Forelimb muscle (tissue), 1 donor: ENCODE data around the gene SLC24A4. TPM values are rescaled to one million over a fixed set of nuclear protein-coding genes. Genes with fewer than 3 reads are reported as not detected.

Experiments used
- DNase-seq: peaks from one replicate; pipeline ENCODE4 v3.0.0-alpha.2; 2013; ENCODE audit warnings: low read depth
- polyA plus RNA-seq: library from polyadenylated mRNA; unstranded; fragments of 120-200 nt; gene quantifications from one replicate; pipeline ENCODE4 v1.2.1, GENCODE V29; 2013; ENCODE audit not compliant: insufficient read length

The SLC24A4 gene
- polyA plus RNA-seq, 1 donor = 2.1 TPM

- DNase-seq = no peak
Measured at GRCh38 chr14:92316937-92317336, 6.0 kb upstream of the SLC24A4 start.

- DNase-seq = no peak
Measured at GRCh38 chr14:92317511-92317910, 5.5 kb upstream of the SLC24A4 start.

- no peak for DNase-seq
Measured at GRCh38 chr14:92321701-92322100, 1.3 kb upstream of the SLC24A4 start.

GRCh38 chr14:92322516-92322915, 449 bp upstream of the SLC24A4 start:
- DNase-seq = no peak

GRCh38 chr14:92323916-92324818, 1.2 kb downstream of the SLC24A4 start:
- DNase-seq = no peak

GRCh38 chr14:92325835-92326234, 2.9 kb downstream of the SLC24A4 start:
- no peak for DNase-seq

GRCh38 chr14:92328664-92329255, 5.8 kb downstream of the SLC24A4 start:
- no peak for DNase-seq

DNA sequence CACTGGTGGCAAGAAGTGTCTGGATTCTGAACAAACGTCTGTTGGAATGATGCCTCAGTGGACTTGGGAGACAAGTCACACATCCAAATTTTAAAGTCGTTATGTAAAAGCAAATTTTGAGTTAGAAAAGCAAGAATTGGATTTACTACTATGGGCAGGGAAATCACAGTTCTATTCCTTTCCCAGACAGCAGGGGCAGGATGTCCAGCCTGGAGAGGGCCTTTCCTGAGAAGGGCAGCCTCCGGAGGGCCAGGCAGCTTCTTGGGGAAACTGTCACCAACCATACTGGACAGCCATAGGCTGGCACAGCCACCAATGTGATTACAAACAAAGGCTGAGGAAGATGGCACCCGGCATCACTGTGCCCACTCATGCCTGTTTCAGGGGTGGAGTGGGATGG, 11.1 kb downstream of the SLC24A4 start:
- DNase-seq = no peak

- no peak for DNase-seq
Measured at GRCh38 chr14:92336363-92336762, 13.4 kb downstream of the SLC24A4 start.

GRCh38 chr14:92339426-92339825, 16.5 kb downstream of the SLC24A4 start:
- DNase-seq = no peak

DNA sequence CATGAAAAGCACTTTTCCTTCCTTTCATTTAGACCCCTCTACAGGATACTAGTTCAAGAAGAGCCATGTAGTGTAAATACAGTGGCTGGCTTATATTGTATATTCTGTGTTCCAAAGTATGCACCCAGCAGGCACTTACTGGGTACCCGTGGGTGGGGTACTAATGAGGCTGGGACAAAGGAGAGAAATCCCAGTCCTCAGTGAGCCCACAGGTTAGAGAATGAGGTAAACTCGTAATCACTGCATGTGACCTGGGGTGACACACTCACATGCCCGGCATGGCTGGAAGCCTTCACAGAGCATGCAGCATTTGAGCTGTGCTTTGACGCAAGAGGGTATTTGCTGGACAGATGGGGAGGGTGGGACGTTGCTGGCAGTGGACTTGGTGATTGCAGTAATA, 17.1 kb downstream of the SLC24A4 start:
- no peak for DNase-seq

DNA sequence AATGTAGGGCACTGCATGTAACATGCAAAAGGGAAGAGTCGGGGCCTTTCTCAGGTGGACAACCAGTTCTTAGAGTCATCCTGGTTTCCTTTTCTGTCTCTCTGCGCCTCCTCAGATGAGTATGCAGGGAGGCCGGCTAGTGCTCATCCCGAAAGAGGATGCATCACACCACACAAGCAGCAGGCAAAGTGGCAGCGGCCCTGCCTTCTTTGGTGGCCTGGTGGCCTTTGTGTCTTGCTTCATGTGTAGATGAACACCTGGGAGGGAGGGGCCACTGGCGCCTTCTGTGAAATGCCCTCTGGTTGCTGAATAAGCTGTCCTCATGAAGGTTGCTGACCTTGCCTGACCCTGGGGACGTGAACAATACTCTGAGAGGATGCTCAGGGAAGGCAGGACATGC, 18.0 kb downstream of the SLC24A4 start:
- no peak for DNase-seq

DNA sequence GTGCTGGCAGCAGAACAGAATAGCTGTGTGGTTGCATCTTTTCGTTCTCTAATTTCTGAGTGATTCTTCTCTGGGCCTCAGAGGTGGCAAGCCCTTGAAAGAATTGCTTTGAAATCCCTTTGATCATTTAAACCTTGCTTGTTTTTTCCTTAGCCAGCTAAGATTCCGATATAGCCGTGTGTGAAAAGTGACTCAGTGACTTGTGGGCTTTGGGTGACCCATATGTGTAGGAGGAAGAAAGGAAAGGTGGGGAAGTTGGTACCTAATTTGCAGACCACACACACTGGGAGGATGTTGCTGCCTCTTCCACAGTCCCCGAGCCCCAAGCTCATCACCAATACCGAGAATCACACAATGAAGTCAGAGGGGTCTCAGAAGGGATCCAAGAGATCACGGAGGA, 18.8 kb downstream of the SLC24A4 start:
- no peak for DNase-seq

GRCh38 chr14:92348154-92348553, 25.2 kb downstream of the SLC24A4 start:
- no peak for DNase-seq

DNA sequence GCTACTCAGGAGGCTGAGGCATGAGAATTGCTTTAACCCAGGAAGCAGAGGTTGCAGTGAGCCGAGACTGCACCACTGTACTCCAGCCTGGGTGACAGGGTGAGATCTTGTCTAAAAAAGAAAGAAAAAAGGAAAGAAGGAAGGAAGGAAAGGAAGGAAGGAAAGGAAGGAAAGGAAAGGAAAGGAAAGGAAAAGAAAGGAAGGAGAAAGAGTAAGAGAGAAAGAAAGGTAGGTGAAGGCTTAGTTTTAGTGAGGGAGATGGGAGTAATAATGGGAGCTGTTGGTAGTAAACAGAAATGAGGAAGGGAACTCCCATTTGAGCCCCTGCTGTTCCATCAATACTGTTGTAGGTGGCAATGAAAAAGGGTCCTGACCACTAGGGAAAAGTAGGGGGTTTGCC, 28.8 kb downstream of the SLC24A4 start:
- DNase-seq = no peak

DNA sequence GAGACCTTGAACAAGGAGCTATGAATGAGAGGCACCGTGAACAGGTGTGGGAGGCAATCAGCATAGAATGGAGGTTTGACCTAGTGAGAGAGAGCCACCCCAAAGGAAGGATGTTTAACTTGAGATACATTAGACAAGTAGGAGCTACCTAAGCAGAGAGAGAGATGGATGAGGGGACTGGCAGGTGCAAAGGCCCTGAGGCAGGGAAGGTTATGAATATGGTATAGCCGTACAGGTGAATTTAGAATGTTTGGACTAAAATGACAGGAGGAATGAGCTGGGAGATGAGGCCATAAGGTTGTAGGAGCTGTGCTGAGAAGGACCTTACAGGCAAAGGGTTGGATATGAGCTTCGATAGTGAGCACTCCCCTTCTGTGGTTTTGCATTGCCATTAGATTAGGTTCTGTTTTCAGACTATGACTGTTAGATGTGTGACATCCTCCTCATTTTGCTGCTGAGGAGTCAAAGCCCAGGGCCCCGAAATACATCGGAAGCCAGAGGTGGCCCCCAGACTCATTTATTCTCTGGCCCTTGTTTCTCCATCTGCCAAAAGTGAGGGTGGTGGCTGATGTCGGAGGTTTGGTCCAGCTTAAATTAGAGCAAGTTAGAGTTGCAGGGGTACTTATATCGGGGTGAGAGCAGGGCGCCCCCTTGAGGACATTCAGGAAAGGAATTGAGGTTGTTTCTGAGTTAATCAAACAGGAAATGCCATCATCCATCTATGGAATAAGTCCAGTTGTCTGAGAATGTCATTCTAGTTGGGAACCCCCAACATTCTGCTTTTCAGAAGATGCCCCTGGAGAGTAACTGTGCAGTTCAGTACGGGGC, 29.4 kb downstream of the SLC24A4 start:
- DNase-seq = no peak

DNA sequence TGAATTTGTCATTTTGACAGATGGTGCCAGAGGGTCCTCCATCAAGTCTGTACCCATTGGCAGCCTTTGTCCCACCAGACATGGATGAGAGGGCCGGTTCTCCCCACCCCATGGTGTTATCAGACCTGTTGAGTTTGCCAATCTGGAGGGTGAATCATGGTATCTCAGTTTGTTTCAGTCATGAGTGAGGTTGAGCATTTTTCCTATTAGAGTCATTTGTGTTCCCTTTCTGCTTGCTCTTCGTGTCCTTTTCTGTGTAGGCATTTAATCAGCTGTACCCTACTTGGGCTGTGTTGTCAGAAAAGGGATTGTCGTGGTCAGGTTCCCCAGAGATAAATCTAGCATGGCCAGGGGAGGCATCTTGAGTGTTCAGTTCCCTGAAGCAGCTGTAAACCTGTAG, 30.5 kb downstream of the SLC24A4 start:
- no peak for DNase-seq

DNA sequence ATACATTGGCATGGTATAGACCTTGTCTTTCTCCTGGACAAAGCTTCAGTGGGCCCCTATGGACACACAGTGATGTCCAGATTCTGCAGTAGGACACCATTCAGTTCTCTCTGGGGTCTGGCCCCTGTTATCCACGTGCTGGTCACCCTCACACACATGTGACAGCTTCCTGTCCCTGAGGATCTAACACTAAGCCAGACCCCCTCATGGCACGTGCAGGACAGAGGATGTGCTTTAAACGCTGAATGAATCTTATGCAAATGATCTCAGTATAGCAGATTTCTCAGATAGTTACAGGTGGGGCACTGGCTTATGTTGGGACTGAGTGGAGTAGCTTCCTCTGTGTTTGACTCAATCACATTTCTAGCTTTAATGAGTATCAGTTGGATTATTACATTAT, 33.7 kb downstream of the SLC24A4 start:
- no peak for DNase-seq

DNA sequence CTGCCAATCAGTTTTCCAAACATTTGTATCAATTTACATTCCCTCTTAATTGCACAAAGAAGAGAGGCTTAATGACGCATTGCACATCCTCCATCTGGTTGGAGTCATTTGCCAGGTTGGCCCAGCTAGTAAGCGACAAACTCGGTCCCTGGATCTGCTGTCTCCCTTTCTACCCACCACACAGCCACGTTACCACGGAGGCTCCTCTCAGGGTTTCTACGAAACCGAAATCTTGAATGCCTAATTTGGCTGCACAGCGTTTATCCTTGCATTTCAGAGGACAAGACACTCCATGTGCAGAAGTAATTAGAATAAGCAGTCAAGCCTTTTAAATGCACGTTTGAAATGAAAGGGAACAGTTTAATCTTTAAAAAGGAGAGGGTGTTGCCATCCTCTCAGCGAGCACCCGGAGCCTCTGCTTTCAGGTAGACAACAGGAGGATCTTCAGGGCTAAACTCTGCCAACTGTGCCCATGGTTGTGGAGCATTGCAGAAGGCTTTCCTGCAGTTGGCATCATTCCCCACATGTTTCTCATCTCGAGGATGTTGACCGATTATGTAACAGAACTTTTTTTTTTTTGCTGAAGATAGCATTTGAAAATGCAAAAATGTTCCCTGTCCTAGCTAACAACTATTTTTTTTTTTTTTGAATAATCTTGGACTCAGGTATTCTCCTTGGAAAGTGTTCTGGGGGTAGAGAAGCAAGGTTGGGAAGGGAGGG, 37.8 kb downstream of the SLC24A4 start:
- DNase-seq = no peak

GRCh38 chr14:92362781-92363235, 39.8 kb downstream of the SLC24A4 start:
- no peak for DNase-seq

DNA sequence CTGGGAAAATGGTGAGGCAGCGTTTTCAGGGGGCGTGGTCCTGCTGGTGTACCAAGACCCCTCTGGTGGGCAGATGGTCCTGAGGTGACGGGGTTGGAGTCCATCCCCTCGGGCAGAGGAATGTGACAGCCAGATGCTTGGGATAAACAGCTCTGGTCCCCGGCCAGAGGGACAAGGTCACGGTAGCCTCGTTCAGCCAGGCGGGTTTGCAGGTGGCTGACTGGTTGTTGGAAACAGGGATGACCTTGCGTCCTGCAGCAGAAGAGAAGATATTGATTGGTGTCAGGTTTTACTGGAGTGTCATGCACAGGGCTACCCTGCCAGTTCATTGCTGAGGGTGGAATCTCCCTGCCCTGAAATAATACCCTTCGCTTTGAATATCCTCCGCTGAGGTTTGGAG, 43.3 kb downstream of the SLC24A4 start:
- no peak for DNase-seq

DNA sequence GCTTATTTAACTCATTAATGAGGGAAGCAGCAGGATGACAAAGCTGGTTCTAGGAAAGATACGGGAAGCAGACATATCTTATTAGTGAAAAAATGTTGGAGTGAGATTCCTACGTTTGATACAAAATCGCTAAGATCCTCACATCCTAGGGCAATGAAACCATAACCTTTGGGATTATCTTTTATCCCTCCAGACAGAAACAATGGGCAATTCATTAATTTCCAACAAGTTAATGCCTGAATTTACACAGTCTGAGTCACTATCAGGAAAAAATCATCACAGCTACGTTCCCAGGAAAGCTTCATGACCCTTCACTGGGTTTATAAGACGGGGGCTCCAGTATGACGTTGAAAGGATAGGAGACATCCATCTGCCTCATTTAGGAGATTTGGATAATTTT, 45.0 kb downstream of the SLC24A4 start:
- DNase-seq = no peak
